Left lobe of liver (tissue), 2 donors: ENCODE data around the gene ADAMTS17. TPM values are rescaled to one million over a fixed set of nuclear protein-coding genes. Genes with fewer than 3 reads are reported as not detected.

Experiments used
- ATAC-seq: fragments of 200-7000 bp; cut with Tn5 transposase; one replicate; pipeline ENCODE4 v1.9.1; 2020; ENCODE audit warnings: mild to moderate bottlenecking, moderate library complexity
- DNase-seq: peaks from one replicate; pipeline ENCODE4 v3.0.0-alpha.2; 2020; ENCODE audit warnings: low spot score
- total RNA-seq: library from RNA; stranded (reverse); gene quantifications from one replicate; pipeline ENCODE4 v1.2.1, GENCODE V29; 2021
- donor health status: DM: no; HTN: no; CAD: no; lungs with moderate emphysema.
- donor health status: DM: no; HTN: yes; CAD: no.

ADAMTS17 gene
- total RNA-seq, 1 donor from 2014 or later = 22.4 TPM

DNA sequence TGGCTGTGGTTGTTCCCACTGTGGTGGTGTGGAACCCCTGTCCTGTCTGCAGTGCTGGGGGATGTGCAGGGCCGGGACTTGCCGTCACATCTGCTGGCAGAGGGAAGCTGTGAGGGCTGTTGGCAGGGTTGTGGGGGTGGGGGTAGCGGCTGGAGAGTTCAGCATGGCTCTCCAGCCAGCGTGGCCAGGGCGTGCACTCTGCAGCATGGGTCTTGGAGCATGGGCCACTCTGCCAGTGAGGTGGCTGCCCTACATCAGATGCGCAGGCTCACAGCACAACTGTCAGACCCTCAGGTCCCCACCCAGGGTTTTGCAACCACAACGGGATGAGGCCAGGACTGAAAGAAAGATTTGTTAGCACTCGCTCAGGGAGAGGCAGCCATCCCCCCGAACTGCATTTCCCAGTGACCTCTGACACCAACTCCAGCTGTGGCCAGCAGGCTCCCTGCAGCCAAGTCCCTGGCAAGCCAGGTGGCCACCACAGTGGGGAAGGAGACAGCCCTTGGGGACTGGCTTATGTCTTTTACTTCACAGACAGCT is 370.8 kb downstream of the ADAMTS17 start:
- no peak for ATAC-seq
- no peak for DNase-seq

DNA sequence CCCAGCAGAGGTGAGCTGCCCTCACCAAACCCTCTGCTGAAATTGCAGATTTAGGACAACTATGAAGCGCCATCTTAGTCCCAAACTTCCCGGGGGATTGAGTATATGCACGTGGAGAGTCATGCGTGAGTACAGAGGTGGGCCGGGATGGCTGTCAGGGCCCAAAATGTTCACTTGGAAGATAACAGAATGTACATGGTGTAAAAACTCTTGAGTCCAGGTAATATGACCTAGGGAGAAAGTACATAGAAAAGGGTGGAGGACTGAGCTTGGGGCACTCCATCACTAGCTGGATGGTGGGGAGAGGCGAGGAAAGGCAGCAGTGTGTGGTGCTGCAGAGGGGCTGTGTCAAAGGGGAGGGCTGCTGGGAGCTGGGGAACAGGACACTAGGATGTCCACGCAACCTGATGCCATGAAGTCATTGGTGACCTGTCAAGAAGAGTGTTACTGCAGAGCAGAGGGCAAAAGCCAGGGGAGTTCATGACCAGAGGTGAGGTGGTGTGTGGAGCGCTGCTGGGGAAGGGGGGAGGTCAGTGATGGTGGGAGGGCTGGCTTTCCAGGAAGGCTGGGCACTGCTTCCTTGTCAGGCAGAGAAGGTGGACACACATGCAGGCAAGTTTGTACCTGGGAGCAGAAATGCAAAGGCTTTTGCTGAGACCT is 372.4 kb downstream of the ADAMTS17 start:
- DNase-seq (no peak), ATAC-seq (no peak)

DNA sequence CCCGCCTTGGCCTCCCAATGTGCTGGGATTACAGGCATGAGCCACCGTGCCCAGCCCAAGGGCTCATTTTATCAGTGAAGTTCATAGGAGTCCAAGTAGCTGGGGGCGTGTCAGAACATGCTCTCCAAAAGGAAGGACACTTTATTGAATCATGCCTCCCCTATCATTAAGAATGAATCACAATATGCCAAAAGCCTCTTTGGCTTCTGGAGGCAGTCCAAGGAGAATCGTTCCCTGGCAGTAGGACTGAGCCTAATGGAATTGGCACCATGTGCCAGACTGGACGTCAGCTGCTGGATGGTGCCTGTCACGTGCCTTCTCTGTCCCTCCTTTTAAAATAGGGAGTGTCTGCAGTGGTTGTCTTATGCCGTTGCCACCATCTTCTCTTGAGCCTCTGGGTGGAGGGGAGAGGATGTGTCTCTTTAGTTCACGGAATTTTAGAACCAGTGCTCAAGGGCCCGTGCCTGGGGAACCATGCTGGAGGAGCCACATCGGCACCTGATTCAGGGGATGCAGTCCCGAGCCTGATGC is 373.9 kb downstream of the ADAMTS17 start:
- ATAC-seq (no peak), DNase-seq (no peak)

DNA sequence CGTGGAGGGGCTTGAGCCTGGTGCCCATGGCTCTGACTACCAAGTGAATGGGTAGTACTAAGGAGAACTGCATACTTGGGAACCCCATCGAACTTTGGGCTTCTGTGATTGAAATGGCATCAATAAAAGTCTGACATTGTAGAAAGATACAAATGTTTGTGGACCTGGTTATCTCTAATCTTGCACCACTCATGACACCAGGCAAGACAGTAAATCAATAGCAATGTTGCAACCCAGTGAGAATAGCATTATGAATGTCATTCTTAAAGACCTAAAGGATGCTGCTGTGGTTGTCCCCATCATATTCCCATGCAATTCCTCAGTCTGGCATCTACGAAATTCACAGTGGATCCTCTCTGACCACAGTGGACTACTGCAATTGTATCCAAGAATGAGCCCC is 375.0 kb downstream of the ADAMTS17 start:
- peak; percentile 51 for ATAC-seq
- no peak for DNase-seq

DNA sequence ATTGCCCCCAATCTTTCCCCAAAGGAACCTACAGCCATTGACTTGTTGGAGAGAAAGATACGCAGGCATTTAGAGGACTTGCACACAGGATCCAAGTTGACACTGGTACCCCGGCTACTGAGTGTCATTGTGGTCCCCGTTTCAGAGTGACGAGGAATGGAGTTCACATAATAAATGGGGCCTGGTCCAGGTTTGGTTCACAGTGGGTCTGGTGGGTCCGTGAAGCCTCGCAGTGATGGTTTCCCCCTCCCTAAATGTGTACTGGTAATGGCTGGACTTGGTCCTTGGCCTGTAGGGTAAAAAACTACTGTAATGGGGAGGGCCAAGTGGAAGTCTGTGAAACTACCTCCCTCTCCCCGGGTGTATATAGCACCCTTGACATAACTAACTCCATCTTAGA is 376.4 kb downstream of the ADAMTS17 start:
- no peak for ATAC-seq
- DNase-seq = no peak

DNA sequence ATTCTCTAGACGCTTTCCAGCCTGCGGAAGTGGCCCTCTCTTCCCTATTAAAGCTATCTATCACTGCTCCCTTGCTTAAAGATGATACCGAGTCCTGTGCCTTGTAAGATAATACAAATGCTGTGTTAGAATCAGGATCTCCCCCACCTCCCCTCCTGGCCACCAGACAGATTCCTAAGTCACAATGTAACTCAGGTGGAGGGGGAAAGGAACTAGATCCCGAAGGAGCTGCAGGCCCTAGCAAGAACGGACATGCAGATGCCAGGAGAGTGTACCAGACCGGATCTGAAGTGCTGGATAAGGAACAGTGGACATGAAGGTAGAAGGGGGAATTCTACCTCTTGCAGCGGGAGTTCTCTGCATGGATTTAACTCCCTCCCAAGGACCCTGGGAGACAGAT is 377.8 kb downstream of the ADAMTS17 start:
- DNase-seq = peak; percentile 4

DNA sequence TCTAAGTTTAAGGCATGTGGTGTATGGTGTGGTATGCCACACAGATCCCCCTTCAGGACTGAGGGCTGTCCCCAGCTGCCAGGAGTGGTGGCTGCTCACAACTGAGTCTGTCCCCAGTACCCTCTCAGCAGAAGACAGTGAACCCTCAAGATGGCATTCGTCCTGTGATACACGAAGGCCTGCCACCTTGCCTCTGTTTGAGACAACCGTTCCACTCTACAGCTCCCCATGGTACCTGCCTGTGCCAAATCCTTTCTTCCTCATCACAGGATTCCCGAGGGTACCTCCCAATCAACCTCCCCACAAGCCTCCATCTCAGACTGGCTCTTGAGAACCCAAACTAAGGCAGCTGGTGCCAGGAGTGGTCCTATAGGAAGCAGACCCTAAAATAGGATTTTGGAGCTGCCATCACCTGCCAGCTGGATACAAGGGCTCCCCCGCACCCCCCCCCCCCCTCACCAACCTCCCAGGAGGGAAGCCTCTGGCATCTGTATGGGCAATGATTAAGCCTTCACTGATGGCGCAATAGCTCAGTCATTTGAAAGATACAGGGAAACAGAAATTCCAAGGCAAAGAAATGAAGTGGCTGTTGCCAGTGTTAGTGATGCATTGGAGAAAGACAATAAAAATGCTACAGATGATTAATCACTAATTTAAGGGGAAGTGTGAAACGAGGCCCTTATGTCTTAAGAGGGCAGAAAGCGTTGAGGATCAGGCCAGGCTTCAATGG is 378.5 kb downstream of the ADAMTS17 start:
- DNase-seq (peak; percentile 15), ATAC-seq (no peak)

More for the DNA sequence above, 377.8 kb downstream of the ADAMTS17 start:
- ATAC-seq = no peak

DNA sequence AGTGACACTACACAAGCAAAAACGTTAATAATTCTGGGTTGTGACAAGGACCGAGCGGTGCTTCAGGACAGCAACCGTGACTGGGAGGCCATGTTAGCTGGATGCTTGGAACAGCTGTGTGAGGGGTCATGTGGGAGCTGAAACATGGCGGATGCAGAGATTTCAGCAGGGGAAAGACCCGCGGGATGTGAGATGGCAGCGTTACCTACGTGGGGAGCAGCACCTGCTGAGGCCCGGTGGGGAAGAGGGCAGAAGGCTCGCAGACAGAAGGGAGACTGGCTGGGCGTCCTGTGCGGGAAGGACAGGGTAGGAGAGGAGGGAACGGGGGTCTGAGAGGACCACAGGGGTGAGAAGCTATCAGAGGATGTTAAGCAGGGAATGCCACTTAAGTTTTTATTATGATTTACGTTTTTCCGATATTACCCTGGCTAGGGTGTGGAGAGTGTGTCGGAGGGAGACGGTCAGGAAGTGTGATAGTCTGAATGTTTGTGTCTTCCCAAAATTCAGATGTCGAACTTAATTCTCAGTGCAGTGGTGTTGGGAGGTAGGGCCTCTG is 379.7 kb downstream of the ADAMTS17 start:
- peak; percentile 24 for DNase-seq
- ATAC-seq = no peak

DNA sequence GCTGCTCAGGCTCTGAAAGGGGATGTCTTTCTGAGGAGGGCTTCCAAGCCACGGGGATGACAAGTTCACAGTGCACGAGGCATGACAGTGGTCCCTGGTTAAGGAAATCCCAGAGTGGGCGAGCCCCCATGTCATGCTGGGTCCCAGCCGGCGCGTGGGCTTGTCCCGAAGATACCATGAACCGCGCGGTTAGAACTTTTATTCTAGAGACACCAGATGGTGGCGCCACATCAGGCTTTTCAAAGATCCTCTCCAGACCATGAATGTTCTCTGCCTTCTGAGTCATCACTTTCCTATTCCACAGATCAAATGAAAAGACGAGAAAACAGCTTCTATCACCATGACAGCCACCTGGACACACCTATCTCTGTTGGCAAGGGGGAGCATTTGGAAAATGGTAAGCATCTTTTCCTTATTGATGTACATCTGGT is 380.7 kb downstream of the ADAMTS17 start:
- ATAC-seq (peak; percentile 59), DNase-seq (peak; percentile 36)

DNA sequence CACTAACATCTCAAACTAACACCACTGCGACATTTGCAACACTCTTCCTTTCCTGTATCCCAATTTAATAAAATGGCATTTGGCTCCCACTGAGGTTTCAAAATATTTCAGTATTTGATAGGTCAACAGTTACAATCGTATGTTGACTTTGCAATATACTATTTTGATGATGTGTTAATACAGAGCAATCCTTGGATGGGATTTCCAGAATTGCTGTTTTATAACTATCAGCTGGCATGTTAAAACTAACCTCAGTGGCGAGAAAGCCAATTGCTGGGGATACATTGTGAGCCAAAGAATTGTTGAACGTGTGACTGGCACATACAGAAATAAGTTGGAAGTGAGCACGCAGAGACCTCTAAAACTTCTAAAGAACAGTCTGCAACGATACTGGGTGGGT is 382.4 kb downstream of the ADAMTS17 start:
- no peak for DNase-seq
- no peak for ATAC-seq

DNA sequence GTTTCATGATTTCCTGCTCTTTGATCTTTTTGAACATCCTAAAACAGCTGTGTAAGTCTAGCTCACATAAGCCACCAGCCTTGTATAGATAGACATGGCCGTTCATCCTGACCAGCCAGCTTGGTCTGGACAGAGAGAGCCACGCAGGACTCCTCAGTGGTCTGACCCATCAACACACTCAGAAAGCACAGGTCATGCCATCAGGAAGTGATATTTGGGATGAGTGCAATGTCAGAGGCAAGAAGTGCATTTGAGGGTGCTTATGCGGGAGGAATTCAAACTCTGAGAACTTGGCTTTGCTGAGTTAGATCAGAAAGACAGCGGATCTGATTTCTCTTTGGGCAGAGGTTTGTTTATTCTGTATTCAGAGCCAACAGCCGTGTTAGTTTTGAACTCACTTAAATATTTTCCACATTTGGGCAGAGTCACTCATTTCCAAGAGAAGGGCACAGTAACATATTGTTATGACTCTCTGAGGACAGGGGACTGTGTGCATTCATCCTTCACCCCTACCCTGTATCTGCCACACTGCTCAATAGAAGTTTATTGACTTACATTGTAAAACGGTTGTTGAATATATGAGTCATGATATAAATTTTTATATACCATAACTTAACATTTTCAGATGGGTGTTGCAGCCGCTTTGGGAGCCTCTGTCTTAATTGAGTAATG is 383.2 kb downstream of the ADAMTS17 start:
- no peak for ATAC-seq
- peak; percentile 7 for DNase-seq

DNA sequence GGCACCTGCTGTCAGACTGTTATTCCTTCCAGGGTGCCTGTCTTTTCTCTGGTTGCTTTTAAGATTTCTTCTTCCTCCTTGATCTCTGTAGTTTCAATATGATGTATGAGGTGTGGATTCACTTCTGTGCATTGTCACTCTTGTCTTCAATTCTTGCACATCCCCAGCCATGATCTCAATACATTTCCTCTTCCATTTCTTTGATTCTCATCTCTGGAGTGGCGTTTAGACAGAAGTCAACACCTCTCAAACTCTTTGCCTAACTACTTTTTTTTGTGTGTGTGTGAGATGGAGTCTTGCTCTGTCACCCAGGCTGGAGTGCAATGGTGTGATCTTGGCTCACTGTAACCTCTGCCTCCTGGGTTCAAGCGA is 384.1 kb downstream of the ADAMTS17 start:
- DNase-seq (no peak), ATAC-seq (no peak)

DNA sequence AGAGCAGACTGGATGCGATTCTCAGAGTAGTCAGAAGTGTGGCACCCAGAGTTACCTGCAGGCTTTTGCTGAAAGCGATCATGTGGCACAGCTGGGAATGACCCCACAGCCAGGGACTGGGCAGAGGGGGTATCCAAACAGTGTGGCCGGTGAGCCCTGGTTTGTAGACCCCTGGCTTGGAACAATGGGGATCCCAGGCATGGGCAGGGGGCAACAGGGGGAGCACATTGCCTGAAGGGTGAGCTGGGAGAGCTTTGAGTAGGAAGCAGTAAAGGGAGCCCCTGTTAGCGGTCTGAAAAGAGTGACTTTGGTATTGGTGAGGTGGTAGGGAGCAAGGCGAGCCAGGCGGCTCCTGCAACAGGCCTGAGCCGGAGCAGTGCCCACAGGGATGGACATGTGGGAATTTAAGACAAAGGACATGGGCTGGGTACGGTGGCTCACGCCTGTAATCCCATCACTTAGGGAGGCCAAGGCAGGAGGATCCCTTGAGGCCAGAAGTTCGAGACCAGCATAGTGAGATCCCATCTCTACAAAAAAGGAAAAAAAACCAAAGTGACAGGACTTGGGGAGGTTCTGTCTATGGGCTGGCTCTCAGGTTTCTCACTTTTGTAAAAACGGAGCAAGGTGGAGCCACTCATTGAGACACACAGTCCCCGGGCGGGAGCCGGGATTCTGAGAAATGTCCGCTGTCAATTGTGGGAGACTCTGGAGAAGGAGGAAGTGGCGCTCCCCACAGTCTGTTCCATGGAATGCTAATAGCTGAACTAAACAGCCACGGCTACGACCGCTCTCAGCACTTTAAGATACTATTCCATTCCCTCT is 384.7 kb downstream of the ADAMTS17 start:
- no peak for ATAC-seq
- peak; percentile 31 for DNase-seq

DNA sequence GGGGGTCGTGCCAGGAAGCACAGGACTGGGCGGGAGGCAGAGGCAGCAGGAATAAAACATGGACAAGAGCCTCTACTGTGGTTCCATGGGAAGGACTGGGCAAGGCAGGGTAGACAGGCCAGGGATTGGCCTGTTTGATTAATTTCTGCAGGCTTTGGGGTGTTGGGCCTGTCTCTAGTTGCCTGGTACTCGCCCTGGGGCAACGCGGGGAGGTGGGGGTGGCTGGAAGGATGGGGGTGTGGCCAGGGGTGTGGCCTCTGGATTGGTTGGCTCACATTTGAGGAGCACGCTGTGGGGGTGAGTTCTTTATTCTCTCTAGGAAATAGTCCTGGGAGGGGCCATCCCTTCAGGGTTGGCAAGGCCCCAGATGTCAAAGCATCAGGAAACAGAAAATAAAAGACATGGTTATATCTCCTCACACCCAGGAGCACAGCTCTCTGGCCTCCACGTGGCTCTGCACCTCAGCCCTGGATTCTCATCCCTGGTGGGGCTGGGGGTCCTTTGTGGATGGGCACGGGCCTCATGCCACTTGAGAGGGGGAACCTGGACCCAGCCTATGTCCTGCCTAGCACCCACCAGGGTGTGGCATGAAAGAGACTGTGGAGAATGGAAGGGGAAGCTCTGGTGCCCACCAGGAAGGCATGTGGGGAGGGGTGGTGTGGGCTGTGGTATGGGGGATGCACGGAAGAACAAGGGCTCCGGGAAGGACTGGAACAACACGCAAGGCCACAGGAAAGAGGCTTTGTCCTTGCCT is 385.6 kb downstream of the ADAMTS17 start:
- no peak for ATAC-seq
- DNase-seq = peak; percentile 23

DNA sequence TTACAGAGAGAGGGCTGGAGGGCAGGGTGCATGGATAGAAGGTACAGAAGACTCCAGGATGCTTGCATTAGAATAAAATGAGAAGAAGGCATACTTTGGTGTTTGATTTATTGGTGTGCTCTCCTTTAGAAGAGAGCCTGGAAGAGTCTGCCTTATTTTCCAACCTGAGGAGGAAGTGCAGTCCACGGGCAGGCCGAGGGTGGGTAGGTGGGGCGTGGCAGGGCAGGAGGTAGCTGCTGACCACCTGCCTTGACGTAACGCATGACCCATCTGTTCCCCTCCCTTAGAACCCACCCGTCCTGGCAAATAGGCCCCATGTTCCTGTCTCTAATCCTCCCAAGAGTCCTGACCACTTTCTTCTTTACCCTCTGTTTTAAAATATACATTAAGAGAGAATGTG is 386.2 kb downstream of the ADAMTS17 start:
- DNase-seq (peak; percentile 10), ATAC-seq (no peak)

DNA sequence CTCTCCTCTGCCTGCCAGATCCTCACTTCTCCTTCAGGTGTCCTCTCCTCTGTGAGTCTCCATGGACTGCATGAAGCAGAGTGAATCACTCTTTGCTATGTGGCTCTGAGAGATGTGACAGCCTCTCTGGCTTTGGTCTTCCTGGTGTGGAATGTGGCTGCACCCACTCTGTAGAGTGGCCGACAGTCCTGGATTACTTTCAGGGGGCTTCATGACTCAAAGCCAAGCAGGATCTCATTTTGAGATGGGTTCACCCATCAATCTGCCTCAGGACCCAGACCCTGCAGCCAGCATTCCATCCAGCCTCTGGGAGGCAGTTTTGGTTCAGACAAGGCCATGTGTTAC is 386.6 kb downstream of the ADAMTS17 start:
- ATAC-seq = no peak

DNA sequence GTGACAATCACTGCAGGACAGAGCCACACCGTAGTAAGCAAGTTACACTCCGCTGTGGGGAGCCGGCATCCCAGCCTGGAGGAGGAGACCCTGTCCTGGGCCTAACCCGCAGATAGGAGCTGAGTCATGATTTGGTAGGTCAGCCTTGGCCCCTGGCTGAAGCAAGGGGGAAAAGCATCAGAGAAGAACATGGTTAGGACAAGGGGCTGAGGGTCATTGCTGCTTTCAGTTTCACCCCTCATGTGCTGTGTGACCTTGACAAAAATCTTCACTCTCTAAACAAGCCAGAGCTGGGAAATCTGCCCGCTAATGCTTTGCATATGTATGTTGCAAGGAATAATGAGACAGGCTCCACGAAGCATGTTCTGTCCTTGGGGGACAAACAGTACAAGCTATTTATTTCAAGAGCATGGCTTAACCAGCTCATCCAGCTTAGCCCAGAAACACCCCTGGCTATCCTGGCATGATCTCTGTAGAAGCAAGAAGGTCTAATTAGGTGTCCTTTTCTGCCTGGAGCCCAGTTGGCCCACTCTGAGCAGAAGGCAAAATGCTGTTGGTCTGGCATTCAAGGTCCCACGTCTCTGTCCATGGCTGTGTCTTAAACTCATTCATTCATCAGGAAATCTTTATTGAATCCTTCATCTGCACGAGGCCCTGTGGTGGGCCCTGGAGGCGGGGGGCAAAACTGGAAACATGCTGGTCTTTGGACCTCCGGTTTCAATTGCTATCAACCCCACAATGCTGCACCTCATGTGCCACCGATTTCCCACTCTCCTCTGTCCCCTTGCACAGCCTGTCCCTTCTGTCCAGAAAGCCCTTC is 387.2 kb downstream of the ADAMTS17 start:
- DNase-seq (peak; percentile 27), ATAC-seq (no peak)

More for the DNA sequence above, 386.6 kb downstream of the ADAMTS17 start:
- DNase-seq = peak; percentile 22

DNA sequence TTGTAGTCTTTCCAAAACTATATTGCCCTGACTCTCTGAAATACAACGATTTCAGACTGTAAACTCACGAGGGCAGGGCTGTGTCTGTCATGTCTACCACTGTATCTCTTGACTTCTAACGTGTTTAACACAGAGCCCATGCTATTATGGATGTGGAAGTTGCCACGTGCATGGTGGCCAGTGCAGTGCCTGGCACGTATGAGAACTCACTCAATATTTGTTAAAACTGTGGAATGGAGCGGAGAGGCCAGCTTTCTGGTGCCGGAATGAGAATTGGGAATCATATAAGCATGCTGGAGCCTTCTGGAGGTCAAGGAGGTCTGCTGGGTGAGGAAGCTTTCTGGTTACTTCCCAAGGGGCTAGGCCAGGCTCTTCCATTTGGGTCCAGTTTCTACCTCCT is 387.9 kb downstream of the ADAMTS17 start:
- ATAC-seq (no peak), DNase-seq (peak; percentile 14)

DNA sequence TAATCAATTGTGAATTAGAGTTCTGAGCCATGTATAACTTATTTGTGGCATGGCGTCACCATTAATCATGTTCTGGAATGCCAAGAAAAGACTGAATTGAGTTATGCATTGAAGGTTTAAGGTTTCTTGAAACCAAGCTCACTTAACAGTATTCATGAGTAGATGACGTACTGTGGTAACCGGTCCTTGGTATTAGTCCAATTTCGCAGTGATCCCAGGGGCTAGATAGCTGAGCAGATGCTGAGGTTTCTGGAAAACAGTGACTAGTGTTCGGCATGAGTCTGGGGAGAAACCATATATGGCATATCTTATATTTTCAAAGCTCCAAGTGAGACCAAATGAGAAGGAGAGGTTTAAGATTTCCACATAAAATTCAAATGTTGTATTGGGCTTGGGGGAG is 390.3 kb downstream of the ADAMTS17 start:
- DNase-seq = no peak
- ATAC-seq = no peak
